ENCODE measurements around the gene ZNF93. TPM values are rescaled to one million over a fixed set of nuclear protein-coding genes. Genes with fewer than 3 reads are reported as not detected.
"Not testable (repeated sequence)": the region's sequence is repeated elsewhere in the genome, so short reads cannot be mapped to it uniquely, and the experiment has no call there.

The ZNF93 gene
- total RNA-seq (2021; fragmentation: NEBNext Ultra II Directional; extraction: Animal tissue kit (Norgen Biotek cat#: 25700)) = 1 to 10 TPM; 3.2 to 4.9 (median 4.2) TPM
- long read RNA-seq, partial matches to known transcripts = 0 of 5 reads
- long read RNA-seq, other reads (novel, unspliced or antisense) = 2 of 5 reads

GRCh38 chr19:19900729-19901444 is at the start of gene ZNF93:
TSS of gene ZNF93 (plus strand) at chr19:19900946. CDS start at chr19:19901089, 143 bp downstream.
- peak within 1 kb of the TSS; percentile 100 for H3K4me3 Mint-ChIP-seq
- peaks cover 59% of the 10 kb centered on the region for H3K36me3 Mint-ChIP-seq (ENCODE audit: low read depth)
- H3K9me3 Mint-ChIP-seq = peaks cover 80% of the 10 kb centered on the region
- H3K27me3 Mint-ChIP-seq (ENCODE audit: insufficient read depth) = peaks cover 2% of the 10 kb centered on the region
- H3K4me1 Mint-ChIP-seq (ENCODE audit: low read depth) = peaks cover 9% of the 10 kb centered on the region
- peak within 1 kb of the TSS; percentile 97 for H3K27ac Mint-ChIP-seq
- DNase-seq = peak; percentile 95
- TF ChIP-seq CTCF (IDR thresholded peaks at IDR 0.05) = no peak

- peaks cover 45% of the 10 kb centered on the region for H3K9me3 Mint-ChIP-seq
- H3K27ac Mint-ChIP-seq; DNase-seq; H3K27me3 Mint-ChIP-seq (ENCODE audit: insufficient read depth); H3K4me3 Mint-ChIP-seq; H3K36me3 Mint-ChIP-seq (ENCODE audit: low read depth); H3K4me1 Mint-ChIP-seq (ENCODE audit: low read depth): not testable (repeated sequence)
These were observed 49.0 kb upstream of the ZNF93 start for GRCh38 chr19:19851740-19852139.

- no peak for DNase-seq
- Mint-ChIP-seq H3K4me1 (ENCODE audit: low read depth) (no peaks in the 10 kb centered on the region), H3K36me3 (ENCODE audit: low read depth) (peaks cover 18% of the 10 kb centered on the region), H3K27me3 (ENCODE audit: insufficient read depth) (no peaks in the 10 kb centered on the region; the same call in 1 of the 2 replicates), H3K9me3 (peaks cover 68% of the 10 kb centered on the region), H3K27ac (no peak overlapping the region), H3K4me3 (no peak overlapping the region)
- no peak for TF ChIP-seq CTCF (IDR thresholded peaks at IDR 0.05)
These were observed 42.0 kb upstream of the ZNF93 start for GRCh38 chr19:19858751-19859150.

GRCh38 chr19:19860756-19861390 is 39.9 kb upstream of the ZNF93 start:
- peaks cover 57% of the 10 kb centered on the region for H3K9me3 Mint-ChIP-seq
- H3K36me3 Mint-ChIP-seq (ENCODE audit: low read depth) = peaks cover 18% of the 10 kb centered on the region
- peaks cover 1% of the 10 kb centered on the region for H3K27me3 Mint-ChIP-seq (ENCODE audit: insufficient read depth)
- DNase-seq = no peak
- no peak overlapping the region for H3K27ac Mint-ChIP-seq
- H3K4me1 Mint-ChIP-seq (ENCODE audit: low read depth) = no peaks in the 10 kb centered on the region
- TF ChIP-seq CTCF (IDR thresholded peaks at IDR 0.05) = no peak
- H3K4me3 Mint-ChIP-seq = no peak overlapping the region

- Mint-ChIP-seq H3K4me3 (peak within 1 kb of the TSS; percentile 100), H3K9me3 (peaks cover 65% of the 10 kb centered on the region), H3K36me3 (ENCODE audit: low read depth) (peaks cover 46% of the 10 kb centered on the region), H3K27me3 (ENCODE audit: insufficient read depth) (peaks cover 1% of the 10 kb centered on the region), H3K4me1 (ENCODE audit: low read depth) (0 out of 2 replicates have a peak, but pooled peaks cover 13% of the 10 kb centered on the region), H3K27ac (peak within 1 kb of the TSS; percentile 99)
- DNase-seq = peak; percentile 86
- no peak for TF ChIP-seq CTCF (IDR thresholded peaks at IDR 0.05)
These were observed 34.8 kb upstream of the ZNF93 start, which contains the start of gene ZNF253 for GRCh38 chr19:19865750-19866610. TSS of gene ZNF253 (plus strand) at chr19:19865882. CDS start at chr19:19865997, 115 bp downstream.
